Globus pallidus (tissue), 1 donor: Measurements from ENCODE around the gene UCK2.

ENCODE experiments used
- DNase-seq: peaks from one replicate; pipeline ENCODE4 v3.0.0-alpha.2; 2015; ENCODE audit warnings: low spot score

Gene UCK2

DNA sequence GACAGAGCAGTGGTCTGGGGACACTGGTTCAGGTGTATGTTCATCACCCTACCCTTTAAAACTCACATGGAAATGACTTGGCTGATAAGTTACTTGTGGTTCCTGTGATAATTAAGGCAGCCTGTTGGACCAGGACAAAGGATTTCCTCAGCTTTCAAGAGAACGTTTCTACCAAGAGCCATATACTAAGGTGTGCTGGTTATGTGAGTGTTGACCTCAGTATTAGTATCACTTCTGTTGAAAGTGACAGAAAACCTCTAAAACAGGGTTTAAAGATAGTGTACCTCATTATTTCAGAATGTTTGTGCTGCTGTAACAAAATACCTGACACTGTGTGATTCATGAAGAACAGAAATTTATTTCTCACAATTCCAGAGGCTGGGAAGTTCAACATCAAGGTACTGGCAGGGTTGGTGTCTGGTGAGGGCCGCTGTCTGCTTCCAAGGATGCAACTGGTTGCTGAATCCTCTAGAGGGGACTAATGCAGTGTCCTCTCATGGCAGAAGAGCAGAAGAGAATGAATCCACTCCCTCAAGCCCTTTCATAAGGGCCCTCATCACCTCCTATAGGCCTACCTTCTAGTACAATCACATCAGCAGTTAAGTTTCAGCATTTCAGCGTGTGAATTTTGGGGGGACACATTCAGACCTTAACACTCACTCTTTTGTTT is 54.9 kb downstream of the UCK2 start:
- no peak for DNase-seq

GRCh38 chr1:165883056-165883455 is 55.6 kb downstream of the UCK2 start:
- no peak for DNase-seq

DNA sequence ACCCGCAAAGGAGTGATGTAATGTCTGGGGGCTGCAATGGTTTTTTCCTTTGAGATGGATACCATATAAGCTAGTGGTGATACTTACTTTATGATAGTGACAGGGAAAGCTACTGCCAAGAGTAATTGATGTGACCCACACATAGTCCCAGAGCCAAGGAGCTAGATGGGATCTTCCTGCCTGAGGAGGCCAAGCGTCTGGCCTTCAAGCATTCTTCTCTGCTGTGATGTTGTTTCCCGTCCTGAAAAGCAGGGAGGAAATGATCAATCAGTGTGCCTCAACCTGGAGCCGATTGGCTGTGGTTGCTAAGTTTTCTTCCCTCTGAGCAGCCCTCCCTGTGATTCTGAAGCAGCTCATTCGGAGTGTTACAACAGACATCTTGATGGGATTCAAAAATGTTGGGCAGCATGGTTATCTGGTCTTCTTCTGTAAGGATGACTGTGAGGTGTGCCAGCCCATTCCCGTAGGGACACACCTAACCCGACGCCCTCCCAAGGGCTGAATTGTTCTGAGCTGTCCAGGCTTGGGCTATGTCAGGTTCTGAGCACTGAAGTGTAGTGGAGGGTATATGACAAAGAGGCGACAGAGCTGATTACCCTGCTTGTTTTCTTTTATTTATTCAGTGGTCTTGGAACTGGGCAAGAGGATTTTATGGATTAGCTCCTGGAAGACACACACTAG is 56.7 kb downstream of the UCK2 start:
- DNase-seq: no peak

GRCh38 chr1:165884690-165885304 is 57.4 kb downstream of the UCK2 start:
- peak; percentile 40 for DNase-seq

DNA sequence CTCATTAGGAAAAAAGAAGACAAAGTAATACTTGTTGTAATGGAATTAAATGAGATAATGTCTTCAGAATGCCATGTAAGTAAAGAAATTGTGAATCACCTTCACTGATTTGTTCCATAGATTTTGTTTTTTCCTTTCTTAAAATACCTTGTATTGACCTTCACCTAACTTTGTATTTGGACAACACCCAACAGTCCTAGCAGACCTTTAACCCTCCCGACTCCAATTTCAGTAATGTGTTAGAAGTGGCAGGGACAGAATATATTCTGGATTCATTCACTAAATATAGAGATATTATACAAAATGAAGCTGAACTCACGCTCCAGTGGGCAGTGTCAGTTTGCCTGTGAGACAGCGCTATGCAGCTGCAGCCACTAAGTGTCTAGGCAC is 57.9 kb downstream of the UCK2 start:
- DNase-seq: no peak

DNA sequence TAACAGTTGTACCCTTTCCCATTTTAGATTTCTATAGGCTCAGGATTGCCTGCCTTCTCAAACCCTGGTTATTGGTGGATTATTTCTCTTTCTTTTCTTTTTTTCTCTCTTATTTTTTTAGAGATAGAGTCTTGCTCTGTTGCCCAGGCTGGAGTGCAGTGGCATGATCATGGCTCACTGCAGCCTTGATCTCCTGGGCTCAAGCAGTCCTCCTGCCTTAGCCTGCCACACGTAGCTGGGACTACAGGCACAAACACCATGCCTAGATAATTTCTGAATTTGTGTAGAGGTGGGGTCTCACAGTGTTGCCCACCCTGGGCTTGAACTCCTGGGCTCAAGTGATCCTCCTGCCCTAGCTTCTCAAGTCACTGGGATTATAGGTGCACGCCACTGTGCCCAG is 58.8 kb downstream of the UCK2 start:
- no peak for DNase-seq

DNA sequence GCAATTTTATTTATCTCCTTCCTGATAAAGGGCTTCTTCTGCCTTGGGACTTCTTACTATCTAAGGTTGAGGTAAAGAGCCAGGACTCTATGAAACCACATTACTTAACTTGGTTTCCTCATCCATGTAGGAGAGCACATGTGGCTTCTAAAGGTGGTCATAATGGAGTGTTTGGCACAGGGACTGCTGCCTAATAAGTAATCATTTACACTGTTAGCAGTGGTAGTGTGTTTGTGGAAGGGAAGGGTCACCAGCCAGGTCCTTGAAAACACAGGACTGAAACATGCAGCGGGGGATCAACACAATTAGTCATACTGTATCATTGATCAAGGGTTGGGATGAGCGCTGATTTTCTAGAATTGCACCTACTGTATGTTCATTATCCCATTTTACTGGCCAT is 59.6 kb downstream of the UCK2 start:
- no peak for DNase-seq

- no peak for DNase-seq
Observed at GRCh38 chr1:165887877-165888551, 60.6 kb downstream of the UCK2 start.

GRCh38 chr1:165888552-165888920 is 61.1 kb downstream of the UCK2 start:
- no peak for DNase-seq

- DNase-seq: no peak
Observed at GRCh38 chr1:165890684-165891083, 63.3 kb downstream of the UCK2 start.

- no peak for DNase-seq
Observed at GRCh38 chr1:165891111-165891860, 63.9 kb downstream of the UCK2 start.

- no peak for DNase-seq
Observed at GRCh38 chr1:165892935-165893334, 65.5 kb downstream of the UCK2 start.

- DNase-seq: no peak
Observed at GRCh38 chr1:165893507-165893906, 66.1 kb downstream of the UCK2 start.

- DNase-seq: no peak
Observed at GRCh38 chr1:165894591-165894990, 67.2 kb downstream of the UCK2 start.

- no peak for DNase-seq
Observed at GRCh38 chr1:165895451-165895871, 68.0 kb downstream of the UCK2 start.

GRCh38 chr1:165896277-165896676 is 68.9 kb downstream of the UCK2 start:
- no peak for DNase-seq

- no peak for DNase-seq
Observed at GRCh38 chr1:165897326-165898303, 70.2 kb downstream of the UCK2 start.

- DNase-seq: no peak
Observed at GRCh38 chr1:165898837-165899236, 71.4 kb downstream of the UCK2 start.

DNA sequence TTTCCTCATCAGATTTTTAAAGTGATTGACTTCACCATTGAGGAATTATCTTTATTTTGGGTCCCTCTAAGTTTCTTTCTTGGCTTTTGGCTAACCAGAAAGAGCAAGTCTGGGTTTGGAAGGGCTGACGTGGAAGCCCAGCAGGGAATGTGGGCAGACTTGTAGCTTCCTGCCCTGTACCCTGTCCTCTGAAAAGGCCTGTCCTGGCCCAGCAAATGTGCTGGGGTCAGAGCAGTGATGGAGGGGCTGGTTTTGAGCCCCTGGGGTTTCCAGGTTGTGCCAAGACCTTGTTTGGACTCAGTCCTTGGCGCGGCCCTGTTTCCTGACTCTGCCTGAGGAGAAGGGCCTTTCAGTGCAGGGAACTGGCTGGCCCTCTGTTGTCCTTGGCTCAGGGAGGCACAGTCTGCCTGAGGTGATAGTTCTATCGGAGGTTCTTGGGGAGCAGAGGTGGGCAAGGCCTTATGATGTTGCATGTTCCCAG is 72.1 kb downstream of the UCK2 start:
- no peak for DNase-seq

DNA sequence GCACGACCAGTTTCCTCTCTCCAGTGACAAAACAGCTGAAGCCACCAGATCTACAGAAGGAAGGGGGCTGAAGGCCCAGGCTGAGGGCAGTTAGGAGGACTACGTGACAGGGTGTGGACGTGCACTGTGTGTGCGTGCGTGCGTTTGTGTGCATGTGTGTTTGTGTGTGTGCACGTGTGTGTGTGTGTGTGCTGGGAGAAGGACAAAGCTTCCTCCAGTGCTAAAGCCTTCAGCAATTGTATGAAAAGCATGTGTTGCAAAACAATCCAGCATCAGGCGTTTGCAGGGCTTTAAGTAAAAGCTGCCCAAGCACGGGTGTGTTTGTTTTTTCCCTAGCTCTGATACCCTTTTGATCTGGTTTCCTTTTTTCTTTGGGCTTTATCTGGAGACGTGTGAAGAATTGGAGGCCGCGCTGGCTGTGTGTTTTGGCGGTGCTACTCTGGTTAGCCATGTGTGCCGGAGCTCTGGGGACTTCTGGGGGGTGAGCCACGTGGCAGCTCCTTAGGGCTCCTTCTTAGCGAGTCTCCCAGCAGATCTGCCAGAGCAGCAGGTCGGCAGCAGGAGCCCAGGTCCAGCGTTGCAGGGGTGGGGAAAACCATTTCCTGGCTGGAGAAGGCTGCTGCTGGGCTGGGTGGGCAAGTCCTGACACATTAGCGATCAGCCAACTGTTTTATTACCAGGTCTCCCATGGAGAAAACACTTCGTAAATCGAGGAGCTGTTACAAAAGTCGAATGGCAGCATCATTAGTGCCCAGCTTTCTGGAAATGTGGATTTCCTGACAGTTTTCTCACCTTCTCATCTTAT is 73.4 kb downstream of the UCK2 start:
- no peak for DNase-seq
